Vagina (tissue), 2 donors: Measurements from ENCODE around the gene FABP7.

Experiments
- CTCF ChIP-seq, 3 experiments: fragments of 450-650 bp in 2 of 3; fragments of 200-600 bp in 1 of 3; sonication (generic) in 1 of 3; IDR thresholded peaks; one replicate each; pipeline ENCODE4 v1.5.1; 2017 to 2019; ENCODE audit warnings: antibody characterized with exemption in 3 of 3, mild to moderate bottlenecking in 2 of 3, moderate library complexity in 2 of 3
- POLR2A ChIP-seq, 2 donors: fragments of 450-650 bp; IDR thresholded peaks; one replicate each; pipeline ENCODE4 v1.6.1; 2017; ENCODE audit warnings: antibody characterized with exemption in 2 of 2, mild to moderate bottlenecking in 2 of 2, moderate library complexity in 2 of 2
- POLR2AphosphoS5 ChIP-seq, 2 donors: sonication (generic); formaldehyde crosslinking; IDR thresholded peaks; one replicate each; pipeline ENCODE4 v1.9.0; 2017; ENCODE audit warnings: antibody characterized with exemption in 2 of 2, mild to moderate bottlenecking in 2 of 2, low read depth in 1 of 2; ENCODE audit not compliant: insufficient read depth in 1 of 2

GRCh38 chr6:122754191-122754731 is 25.3 kb upstream of the FABP7 start:
- TF ChIP-seq POLR2AphosphoS5 (IDR thresholded peaks at IDR 0.05; ENCODE audit: insufficient read depth in 1 of 2, low read depth in 1 of 2) (no peak), CTCF (IDR thresholded peaks at IDR 0.05) (no peak), POLR2A (IDR thresholded peaks at IDR 0.05) (no peak)
